Measurements from ENCODE around the gene TSFM. TPM values are rescaled to one million over a fixed set of nuclear protein-coding genes. Genes with fewer than 3 reads are reported as not detected.

Gene TSFM
- total RNA-seq, 2 experiments from 2014 or later: 23.0 to 24.4 TPM

- no peaks in the 10 kb centered on the region for H3K9me3 Mint-ChIP-seq
- H3K27ac Mint-ChIP-seq: peak overlapping the region; percentile 42
- no peaks in the 10 kb centered on the region for H3K27me3 Mint-ChIP-seq
- DNase-seq (no peak), ATAC-seq (ENCODE audit: low read depth) (no peak)
- H3K4me1 Mint-ChIP-seq: no peaks in the 10 kb centered on the region
- POLR2A ChIA-PET: no interaction called here
- H3K4me3 Mint-ChIP-seq: no peak overlapping the region
- H3K36me3 Mint-ChIP-seq: peaks cover 17% of the 10 kb centered on the region
Measured at GRCh38 chr12:57821474-57822214, 39.1 kb downstream of the TSFM start.

GRCh38 chr12:57822392-57823130 is 40.0 kb downstream of the TSFM start:
- no peak overlapping the region for H3K27ac Mint-ChIP-seq
- H3K4me3 Mint-ChIP-seq: no peak overlapping the region
- peaks cover 17% of the 10 kb centered on the region for H3K36me3 Mint-ChIP-seq
- DNase-seq (no peak), ATAC-seq (ENCODE audit: low read depth) (no peak)
- H3K4me1 Mint-ChIP-seq: no peaks in the 10 kb centered on the region
- POLR2A ChIA-PET: no interaction called here
- H3K9me3 Mint-ChIP-seq: no peaks in the 10 kb centered on the region
- H3K27me3 Mint-ChIP-seq: no peaks in the 10 kb centered on the region

- H3K27ac Mint-ChIP-seq: no peak overlapping the region
- no peak for ATAC-seq (ENCODE audit: low read depth)
- H3K4me3 Mint-ChIP-seq: no peak overlapping the region
- POLR2A ChIA-PET: interaction anchor here (1.3 kb wide), 1 partner anchor 73 kb away, joined by 3 read pairs; no protein-coding TSS in a partner anchor
- H3K9me3 Mint-ChIP-seq: no peaks in the 10 kb centered on the region
- peaks cover 17% of the 10 kb centered on the region for H3K36me3 Mint-ChIP-seq
- no peaks in the 10 kb centered on the region for H3K4me1 Mint-ChIP-seq
- DNase-seq: no peak
- H3K27me3 Mint-ChIP-seq: no peaks in the 10 kb centered on the region
Measured at GRCh38 chr12:57823131-57823907, 40.7 kb downstream of the TSFM start.

- no peak overlapping the region for H3K27ac Mint-ChIP-seq
- no peaks in the 10 kb centered on the region for H3K4me1 Mint-ChIP-seq
- ATAC-seq (ENCODE audit: low read depth) (no peak), DNase-seq (no peak)
- peaks cover 10% of the 10 kb centered on the region for H3K36me3 Mint-ChIP-seq
- H3K9me3 Mint-ChIP-seq: no peaks in the 10 kb centered on the region
- H3K4me3 Mint-ChIP-seq: no peak overlapping the region
- POLR2A ChIA-PET: interaction anchor here (1.3 kb wide), 1 partner anchor 73 kb away, joined by 3 read pairs; no protein-coding TSS in a partner anchor
- H3K27me3 Mint-ChIP-seq: no peaks in the 10 kb centered on the region
Measured at GRCh38 chr12:57823908-57824640, 41.5 kb downstream of the TSFM start.

- peaks cover 12% of the 10 kb centered on the region for H3K36me3 Mint-ChIP-seq
- DNase-seq (no peak), ATAC-seq (ENCODE audit: low read depth) (no peak)
- H3K4me1 Mint-ChIP-seq: peaks cover 2% of the 10 kb centered on the region
- no peaks in the 10 kb centered on the region for H3K9me3 Mint-ChIP-seq
- H3K27me3 Mint-ChIP-seq: no peaks in the 10 kb centered on the region
- no peak overlapping the region for H3K27ac Mint-ChIP-seq
- POLR2A ChIA-PET: no interaction called here
- H3K4me3 Mint-ChIP-seq: no peak overlapping the region
Measured at GRCh38 chr12:57825451-57825850, 42.9 kb downstream of the TSFM start.

- POLR2A ChIA-PET: interaction anchor here (0.5 kb wide), 1 partner anchor 36 kb away, joined by 6 read pairs; no protein-coding TSS in a partner anchor
- H3K36me3 Mint-ChIP-seq: peaks cover 12% of the 10 kb centered on the region
- H3K9me3 Mint-ChIP-seq: no peaks in the 10 kb centered on the region
Measured at GRCh38 chr12:57826400-57826799, 43.8 kb downstream of the TSFM start.

GRCh38 chr12:57826966-57827365 is 44.4 kb downstream of the TSFM start:
- no peaks in the 10 kb centered on the region for H3K27me3 Mint-ChIP-seq
- no peaks in the 10 kb centered on the region for H3K9me3 Mint-ChIP-seq
- peaks cover 12% of the 10 kb centered on the region for H3K36me3 Mint-ChIP-seq
- H3K4me1 Mint-ChIP-seq: peaks cover 7% of the 10 kb centered on the region
- DNase-seq (no peak), ATAC-seq (ENCODE audit: low read depth) (no peak)
- no peak overlapping the region for H3K4me3 Mint-ChIP-seq
- no peak overlapping the region for H3K27ac Mint-ChIP-seq
- POLR2A ChIA-PET: no interaction called here

More at GRCh38 chr12:57826400-57826799, 43.8 kb downstream of the TSFM start:
- DNase-seq (no peak), ATAC-seq (ENCODE audit: low read depth) (no peak)
- Mint-ChIP-seq H3K4me1 (peaks cover 3% of the 10 kb centered on the region), H3K27me3 (no peaks in the 10 kb centered on the region), H3K4me3 (no peak overlapping the region), H3K27ac (no peak overlapping the region)

- no peaks in the 10 kb centered on the region for H3K9me3 Mint-ChIP-seq
- peaks cover 7% of the 10 kb centered on the region for H3K36me3 Mint-ChIP-seq
- no peak overlapping the region for H3K27ac Mint-ChIP-seq
- ATAC-seq (ENCODE audit: low read depth) (no peak), DNase-seq (no peak)
- H3K4me1 Mint-ChIP-seq: peaks cover 22% of the 10 kb centered on the region
- H3K27me3 Mint-ChIP-seq: no peaks in the 10 kb centered on the region
- H3K4me3 Mint-ChIP-seq: no peak overlapping the region
- POLR2A ChIA-PET: no interaction called here
Measured at GRCh38 chr12:57829025-57829777, 46.6 kb downstream of the TSFM start.

- Mint-ChIP-seq H3K4me3 (no peak overlapping the region), H3K4me1 (peaks cover 30% of the 10 kb centered on the region), H3K36me3 (peaks cover 5% of the 10 kb centered on the region), H3K9me3 (no peaks in the 10 kb centered on the region), H3K27ac (peak overlapping the region; percentile 21), H3K27me3 (no peaks in the 10 kb centered on the region)
- DNase-seq (no peak), ATAC-seq (ENCODE audit: low read depth) (no peak)
- POLR2A ChIA-PET: no interaction called here
Measured at GRCh38 chr12:57830393-57830792, 47.8 kb downstream of the TSFM start.

GRCh38 chr12:57832966-57833365 is 50.4 kb downstream of the TSFM start:
- DNase-seq (no peak), ATAC-seq (ENCODE audit: low read depth) (no peak)
- peaks cover 52% of the 10 kb centered on the region for H3K4me1 Mint-ChIP-seq
- no peaks in the 10 kb centered on the region for H3K27me3 Mint-ChIP-seq
- POLR2A ChIA-PET: interaction anchor here (0.7 to 2.0 kb wide), 5 partner anchors 9 to 82 kb away, joined by 3 to 7 read pairs (median 5); partner anchors contain the start of genes CTDSP2 and TSFM
- H3K4me3 Mint-ChIP-seq: no peak overlapping the region
- H3K9me3 Mint-ChIP-seq: no peaks in the 10 kb centered on the region
- H3K27ac Mint-ChIP-seq: no peak overlapping the region
- H3K36me3 Mint-ChIP-seq: peaks cover 2% of the 10 kb centered on the region

GRCh38 chr12:57833672-57834071 is 51.1 kb downstream of the TSFM start:
- Mint-ChIP-seq H3K36me3 (peaks cover 2% of the 10 kb centered on the region), H3K27me3 (no peaks in the 10 kb centered on the region), H3K27ac (no peak overlapping the region), H3K9me3 (no peaks in the 10 kb centered on the region), H3K4me1 (peaks cover 59% of the 10 kb centered on the region), H3K4me3 (peak overlapping the region; percentile 23)
- POLR2A ChIA-PET: interaction anchor here (0.8 to 2.0 kb wide), 3 partner anchors 13 to 107 kb away, joined by 3 to 7 read pairs (median 4); partner anchors contain the start of genes CTDSP2 and TSFM
- ATAC-seq (ENCODE audit: low read depth) (no peak), DNase-seq (no peak)
